C4-2B (cell line): ENCODE data around the gene CDKN1A.
"Not testable (repeated sequence)": the region's sequence is repeated elsewhere in the genome, so short reads cannot be mapped to it uniquely, and the experiment has no call there.

ENCODE experiments used
- CTCF ChIP-seq: fragments of 450-650 bp; conservative IDR thresholded peaks from 2 replicates; pipeline ENCODE4 v1.5.1; 2017; ENCODE audit warnings: mild to moderate bottlenecking
- ZFX ChIP-seq: fragments of 450-650 bp; IDR thresholded peaks from 2 replicates; pipeline ENCODE4 v1.6.1; 2017

- TF ChIP-seq CTCF, ZFX: not testable (repeated sequence)
These were observed 26.6 kb downstream of the CDKN1A start for GRCh38 chr6:36704961-36705577.
